SH-SY5Y (cell line): ENCODE results near the gene ST8SIA6.

ENCODE experiments used
- GATA2 ChIP-seq: IDR thresholded peaks from 2 replicates; pipeline ENCODE4 v1.6.1; 2011; ENCODE audit warnings: mild to moderate bottlenecking, low read depth, low read length
- GATA3 ChIP-seq: IDR thresholded peaks from 2 replicates; pipeline ENCODE4 v1.6.1; 2011; ENCODE audit warnings: low read depth, mild to moderate bottlenecking, low read length, moderate library complexity

GRCh38 chr10:17474595-17475323 is 20.4 kb upstream of the ST8SIA6 start:
- TF ChIP-seq GATA2 (no peak), GATA3 (no peak)
